Kasumi-1 (cell line): ENCODE data around the gene LYRM4.
"Not testable (repeated sequence)": the region's sequence is repeated elsewhere in the genome, so short reads cannot be mapped to it uniquely, and the experiment has no call there.

Experiments used
- DNase-seq, 2 experiments: peaks; one replicate each; lab custom pipeline; 2025; lab: John Stamatoyannopoulos, UW

LYRM4 gene

DNA sequence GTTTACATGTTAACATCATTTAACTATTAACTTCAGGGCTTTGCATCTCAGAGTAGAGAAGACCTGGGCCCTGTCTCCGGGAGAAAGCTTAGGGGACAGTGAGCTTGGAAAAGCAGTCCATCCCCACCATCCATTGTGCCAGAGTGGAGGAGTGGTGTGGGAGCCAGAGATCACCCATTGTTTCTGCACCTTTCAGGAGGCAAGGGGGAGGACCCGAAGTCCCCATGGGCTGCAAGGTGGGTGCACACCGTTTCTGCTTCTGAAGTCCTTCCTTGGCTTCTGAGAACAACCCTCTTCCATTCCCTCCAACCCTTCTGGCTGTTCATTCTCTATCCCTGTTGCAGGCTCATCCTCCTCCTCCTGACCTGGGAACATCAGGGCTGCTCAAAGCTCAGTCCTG is 179.6 kb downstream of the LYRM4 start:
- no peak for DNase-seq

GRCh38 chr6:5080574-5080973 is 180.2 kb downstream of the LYRM4 start:
- DNase-seq: no peak

DNA sequence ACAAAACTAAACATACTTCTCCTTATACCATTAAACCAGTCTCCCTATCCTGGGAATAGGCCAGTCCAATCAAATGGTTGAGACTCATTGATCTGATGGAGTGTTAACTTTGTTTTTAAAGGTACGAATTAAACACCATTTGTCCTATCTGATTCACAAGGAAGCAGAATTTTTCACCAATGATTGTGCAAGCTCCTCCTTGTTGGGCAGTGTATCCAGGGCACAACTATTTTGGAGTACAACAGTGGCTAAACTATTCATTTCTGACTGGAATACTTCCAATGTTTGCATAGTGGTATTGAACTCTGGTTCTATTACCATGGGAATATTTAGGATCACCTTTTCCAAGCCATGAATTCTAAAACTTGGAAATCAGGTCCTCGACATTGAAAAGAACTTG is 181.1 kb downstream of the LYRM4 start:
- DNase-seq: no peak

GRCh38 chr6:5078121-5078669 is 182.6 kb downstream of the LYRM4 start:
- peak; percentile 40 to 60 for DNase-seq

DNA sequence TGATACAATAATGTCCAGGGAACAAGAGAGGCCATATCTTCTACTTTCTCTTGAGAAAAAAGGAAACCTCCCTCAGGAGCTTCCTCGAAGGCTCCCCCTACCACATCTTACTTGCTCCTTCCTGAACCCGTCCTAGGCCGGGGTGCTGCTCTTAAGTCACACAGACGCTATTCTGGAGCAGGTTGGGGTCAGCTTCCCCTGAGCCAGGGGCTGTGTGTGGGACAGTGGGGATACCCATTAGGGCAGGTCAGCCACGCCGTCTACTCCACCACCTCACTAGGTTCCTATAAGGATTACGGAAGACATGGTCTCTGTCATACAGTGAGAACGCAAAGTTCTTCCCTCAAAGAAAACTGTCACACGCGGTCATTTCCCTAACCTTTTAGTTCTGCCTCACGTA is 183.8 kb downstream of the LYRM4 start:
- DNase-seq: no peak

DNA sequence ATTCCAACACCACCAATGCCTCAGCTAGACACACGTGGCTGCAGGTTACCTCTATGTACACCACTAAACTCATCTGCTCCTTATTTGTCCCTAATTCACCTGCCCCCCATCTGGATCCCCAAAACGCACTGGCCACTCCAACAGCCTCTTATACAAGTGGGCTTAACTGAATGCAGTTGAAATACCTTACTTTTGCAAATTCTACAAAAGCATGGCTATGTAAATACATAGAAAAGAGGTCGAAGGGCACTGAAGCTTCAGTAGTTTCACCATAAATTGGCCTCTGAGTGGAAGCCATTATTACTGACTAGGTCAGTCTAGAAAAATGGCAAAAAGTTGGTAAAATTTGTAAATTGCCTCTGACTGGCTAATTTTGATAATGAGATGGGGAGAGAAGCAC is 186.8 kb downstream of the LYRM4 start:
- DNase-seq: no peak

DNA sequence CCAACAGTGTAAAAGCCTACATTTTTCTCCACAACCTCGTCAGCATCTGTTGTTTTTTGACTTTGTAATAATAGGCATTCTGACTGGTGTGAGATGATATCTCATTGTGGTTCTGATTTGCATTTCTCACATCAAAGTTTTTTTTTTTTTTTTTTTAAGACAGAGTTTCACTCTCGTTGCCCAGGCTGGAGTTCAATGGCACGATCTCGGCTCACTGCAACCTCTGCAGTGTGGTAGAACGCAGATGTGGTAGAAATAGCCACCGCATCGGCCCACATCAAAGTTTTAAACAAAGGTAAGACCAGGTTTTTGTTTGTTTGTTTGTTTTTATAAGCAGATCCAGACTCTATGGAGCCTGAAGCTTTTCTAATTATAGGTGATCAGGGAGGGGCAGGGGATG is 188.3 kb downstream of the LYRM4 start:
- DNase-seq: no peak

DNA sequence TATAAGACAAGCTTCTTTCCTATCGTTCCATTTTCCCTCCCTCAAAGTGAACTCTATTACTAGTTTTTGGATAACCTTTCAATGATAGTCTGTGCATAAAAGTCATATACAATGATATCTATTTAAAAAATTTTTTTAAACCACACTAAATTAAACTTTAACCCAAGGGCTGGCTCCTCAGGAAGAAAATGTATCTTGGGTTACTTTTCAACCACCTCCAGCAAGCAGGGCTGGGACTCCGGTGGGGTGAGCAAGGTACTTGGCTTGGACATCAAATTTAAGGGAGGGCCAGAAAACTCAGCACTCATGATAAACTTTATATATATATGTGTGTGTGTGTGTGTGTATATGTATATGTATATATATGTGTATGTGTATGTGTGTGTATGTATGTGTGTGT is 189.5 kb downstream of the LYRM4 start:
- DNase-seq: no peak

DNA sequence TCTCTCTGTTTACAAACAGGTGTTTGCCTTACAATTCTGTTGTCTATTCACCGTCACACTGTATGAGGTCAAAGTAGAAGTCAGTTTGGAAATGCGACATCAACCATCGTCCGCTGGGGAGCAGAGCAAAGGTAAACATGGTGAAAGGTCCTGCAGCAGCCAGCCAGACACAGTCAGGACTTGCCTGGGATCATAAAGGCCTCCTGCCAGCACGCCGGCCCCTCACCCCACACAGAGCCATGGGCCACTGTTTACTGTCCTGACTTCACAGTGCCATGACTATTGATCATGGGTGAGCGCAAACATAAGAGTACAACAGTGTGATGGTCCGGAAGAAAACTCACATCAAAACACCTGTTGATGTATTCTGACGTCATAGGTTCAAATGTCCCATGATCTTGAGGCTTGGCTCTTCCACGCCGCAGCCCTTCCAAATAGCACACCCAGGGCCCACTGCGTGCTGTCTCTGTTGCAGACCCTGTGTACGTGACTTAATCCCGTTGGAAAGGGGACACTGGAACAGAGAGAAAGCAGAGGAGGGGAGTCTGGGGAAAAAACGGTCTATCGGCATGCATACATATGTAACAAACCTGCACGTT is 192.5 kb downstream of the LYRM4 start:
- no peak for DNase-seq

DNA sequence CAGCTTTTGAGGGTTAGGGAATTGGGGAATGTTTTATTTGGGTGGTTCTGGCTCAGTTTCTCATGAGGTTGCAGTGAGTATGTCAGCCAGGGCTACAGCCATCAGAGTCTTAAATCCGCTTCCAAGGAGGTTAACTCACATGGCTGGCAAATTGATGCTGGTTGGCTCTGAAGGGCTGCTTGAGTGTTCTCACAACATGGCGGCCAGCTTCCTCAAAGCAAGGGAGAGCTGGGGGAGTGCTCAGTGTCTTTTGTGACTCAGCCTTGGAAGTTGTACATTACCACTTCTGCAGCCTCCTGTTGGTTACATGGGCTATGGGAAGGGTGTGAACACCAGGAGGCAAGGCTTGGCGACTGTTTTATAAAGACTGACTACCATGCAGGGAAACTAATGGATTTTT is 193.4 kb downstream of the LYRM4 start:
- DNase-seq: no peak

- DNase-seq: no peak
Observed at GRCh38 chr6:5066456-5067093, 194.2 kb downstream of the LYRM4 start.

DNA sequence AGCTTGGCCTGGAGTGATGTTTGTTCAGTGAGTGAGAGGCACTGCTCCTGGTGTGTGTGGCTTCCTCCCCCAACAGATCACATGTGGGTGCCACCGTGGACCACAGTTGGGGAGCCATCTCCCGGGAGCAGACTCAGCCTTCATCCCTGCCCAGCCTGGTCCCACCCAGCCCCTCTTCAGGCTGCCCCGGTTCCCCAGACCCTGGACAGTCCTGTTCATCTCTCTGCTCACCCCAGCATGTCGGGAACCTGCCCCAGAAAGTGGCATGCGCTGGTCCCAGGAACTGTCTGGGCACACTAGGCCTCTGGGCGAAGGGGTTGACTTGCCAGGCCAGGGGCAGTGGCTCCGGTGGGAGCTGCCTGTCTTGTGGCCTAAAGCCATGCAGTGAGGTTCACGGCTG is 197.1 kb downstream of the LYRM4 start:
- DNase-seq: no peak

DNA sequence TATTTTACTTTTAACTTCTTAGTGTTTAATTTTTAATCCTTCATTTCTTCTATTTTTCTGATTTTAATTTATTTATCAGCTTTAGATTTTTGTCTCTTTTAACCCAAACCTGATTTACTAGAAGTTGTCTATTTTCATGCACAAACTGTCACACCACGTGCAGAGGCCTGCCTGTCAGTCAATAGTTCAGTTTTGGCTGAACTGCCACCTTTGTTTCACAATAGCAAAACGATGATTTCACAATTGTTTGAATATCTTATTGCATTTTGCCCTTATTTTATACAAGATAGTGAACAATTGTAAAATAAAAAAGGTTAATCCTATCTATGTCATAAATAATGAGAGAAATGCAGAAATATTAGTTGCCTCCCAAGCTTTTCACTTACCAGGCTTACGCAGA is 199.6 kb downstream of the LYRM4 start:
- no peak for DNase-seq

GRCh38 chr6:5060439-5060838 is 200.3 kb downstream of the LYRM4 start:
- DNase-seq: not testable (repeated sequence)

DNA sequence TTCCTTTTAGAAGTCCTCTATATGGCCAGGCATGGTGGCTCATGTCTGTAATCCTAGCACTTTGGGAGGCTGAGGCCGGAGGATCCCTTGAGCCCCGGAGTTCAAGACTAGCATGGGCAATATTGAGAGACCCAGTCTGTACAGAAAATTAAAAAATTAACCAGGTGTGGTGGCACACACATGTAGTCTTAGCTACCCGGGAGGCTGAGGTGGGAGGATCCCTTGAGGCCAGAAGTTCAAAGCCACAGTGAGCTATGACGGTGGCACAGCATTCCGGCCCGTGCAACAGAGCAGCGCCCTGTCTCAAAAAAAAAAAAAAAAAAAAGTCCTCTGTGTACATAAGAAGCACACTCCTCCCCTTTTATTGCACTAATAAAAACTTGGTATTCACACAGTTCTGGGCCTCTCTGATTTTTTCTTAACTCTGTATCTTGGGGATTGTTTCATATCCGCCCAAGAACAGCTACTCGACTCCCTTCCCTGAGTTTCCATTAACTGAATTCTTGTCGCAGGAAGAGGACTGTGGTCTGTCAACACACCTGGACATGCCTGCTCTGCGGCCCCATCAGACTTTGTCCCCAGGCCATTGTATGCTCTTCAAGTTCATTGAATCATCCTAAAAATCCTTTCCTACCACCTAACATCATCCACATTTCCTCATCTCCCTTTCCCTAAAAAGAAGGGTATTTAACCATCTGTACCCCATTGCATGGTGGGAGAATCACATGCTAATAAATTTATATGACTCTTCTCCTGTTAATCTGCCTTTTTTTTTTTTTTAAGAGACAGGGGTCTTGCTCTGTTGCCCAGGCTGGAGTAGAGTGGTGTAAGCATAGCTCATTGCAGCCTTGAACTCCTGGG is 201.5 kb downstream of the LYRM4 start:
- no peak for DNase-seq
